B cell (primary cell): ENCODE measurements around the gene HOXA1. TPM values are rescaled to one million over a fixed set of nuclear protein-coding genes. Genes with fewer than 3 reads are reported as not detected.

Experiments
- ATAC-seq: fragments of 200-7000 bp; cut with Tn5 transposase; one replicate; pipeline ENCODE4 v1.10.0; 2021; ENCODE audit warnings: low read depth, mild to moderate bottlenecking, moderate number of reproducible peaks, moderate library complexity
- CTCF ChIA-PET: fragments of 350-600 bp; sonication (Branson Sonifier 250); formaldehyde crosslinking; loops from one replicate; lab custom pipeline; 2021; ENCODE audit warnings: antibody characterized with exemption, inconsistent platforms; lab: Charles Lee
- POLR2A ChIA-PET: fragments of 350-600 bp; sonication (Branson Sonifier 250); formaldehyde crosslinking; loops from one replicate; lab custom pipeline; 2021; ENCODE audit warnings: antibody characterized with exemption; lab: Charles Lee
- DNase-seq: peaks from one replicate; pipeline ENCODE4 v3.0.0; 2013
- H2AFZ ChIP-seq: 2 replicates; pipeline ENCODE4 v1.6.1; 2012; ENCODE audit warnings: mild to moderate bottlenecking, low read depth, low read length; ENCODE audit not compliant: insufficient read depth, poor library complexity, severe bottlenecking
- H3K27ac ChIP-seq, 2 donors: 1 replicate in 1 of 2; 2 replicates in 1 of 2; pipeline ENCODE4 v1.5.1; 2012 to 2013; ENCODE audit warnings: low read length in 2 of 2, mild to moderate bottlenecking in 2 of 2, moderate library complexity in 1 of 2
- H3K27me3 ChIP-seq, 4 experiments: fragments of 200-600 bp in 1 of 4; sonication (generic) in 1 of 4; replicated peaks in 1 of 4; 1 replicate in 2 of 4; 2 replicates in 2 of 4; pipeline versions ENCODE4 v1.6.1 to v1.7.0; 2013 to 2016; ENCODE audit warnings: low read length in 3 of 4, mild to moderate bottlenecking in 2 of 4, mixed read lengths in 1 of 4, moderate library complexity in 1 of 4; ENCODE audit not compliant: insufficient read depth in 4 of 4, control insufficient read depth in 3 of 4; ENCODE audit errors: control extremely low read depth in 1 of 4
- H3K36me3 ChIP-seq, 2 experiments: replicated peaks in 1 of 2; 1 replicate in 1 of 2; 2 replicates in 1 of 2; pipeline versions ENCODE4 v1.6.1 to v1.7.1; 2013; ENCODE audit warnings: low read length in 1 of 2; ENCODE audit not compliant: insufficient read depth in 2 of 2, control insufficient read depth in 1 of 2; ENCODE audit errors: control extremely low read depth in 1 of 2, extremely low read depth in 1 of 2
- H3K4me1 ChIP-seq, 2 donors: fragments of 200-600 bp in 1 of 2; sonication (generic) in 1 of 2; 1 replicate in 1 of 2; 2 replicates in 1 of 2; pipeline versions ENCODE4 v1.5.1 to v1.6.1; 2013 to 2017; ENCODE audit warnings: low read length in 2 of 2; ENCODE audit not compliant: control insufficient read depth in 2 of 2, insufficient read depth in 2 of 2
- H3K4me2 ChIP-seq: replicated peaks from 2 replicates; pipeline ENCODE3; 2012; ENCODE audit warnings: mild to moderate bottlenecking, low read depth, low read length; ENCODE audit not compliant: poor library complexity, severe bottlenecking
- H3K4me3 ChIP-seq, 5 experiments: fragments of 200-600 bp in 1 of 5; sonication (generic) in 1 of 5; 1 replicate in 3 of 5; 2 replicates in 2 of 5; pipeline versions ENCODE4 v1.5.1 to v1.7.0; 2011 to 2016; ENCODE audit warnings: low read length in 4 of 5, mild to moderate bottlenecking in 4 of 5, low read depth in 2 of 5, control low read depth in 1 of 5, moderate library complexity in 1 of 5; ENCODE audit not compliant: insufficient read depth in 1 of 5; ENCODE audit errors: control extremely low read depth in 1 of 5, extremely low read depth in 1 of 5
- H3K79me2 ChIP-seq: fragments of 200-600 bp; sonication (generic); one replicate; pipeline ENCODE4 v1.6.0; 2016; ENCODE audit warnings: low read length; ENCODE audit not compliant: control insufficient read depth, insufficient read depth
- H3K9ac ChIP-seq: fragments of 200-600 bp; sonication (generic); 2 replicates; pipeline ENCODE4 v1.6.1; 2017; ENCODE audit warnings: mild to moderate bottlenecking, low read length, moderate library complexity
- H3K9me3 ChIP-seq, 3 donors: one replicate each; pipeline versions ENCODE4 v1.6.1 to v1.7.1; 2013; ENCODE audit warnings: low read length in 2 of 3; ENCODE audit not compliant: control insufficient read depth in 2 of 3, insufficient read depth in 1 of 3; ENCODE audit errors: control extremely low read depth in 1 of 3
- H4K20me1 ChIP-seq: 2 replicates; pipeline ENCODE4 v1.6.0; 2012; ENCODE audit warnings: mild to moderate bottlenecking, low read length; ENCODE audit not compliant: insufficient read depth, control insufficient read depth, poor library complexity, severe bottlenecking
- H3K27ac Mint-ChIP-seq: one replicate; pipeline ENCODE4 v1.8.0; 2021; ENCODE audit warnings: mixed read lengths
- H3K27me3 Mint-ChIP-seq: one replicate; pipeline ENCODE4 v1.8.0; 2021; ENCODE audit warnings: mixed read lengths
- H3K4me1 Mint-ChIP-seq: one replicate; pipeline ENCODE4 v1.8.0; 2021; ENCODE audit warnings: mixed read lengths
- H3K4me3 Mint-ChIP-seq: one replicate; pipeline ENCODE4 v1.8.0; 2021; ENCODE audit warnings: mixed read lengths
- H3K9me3 Mint-ChIP-seq: one replicate; pipeline ENCODE4 v1.8.0; 2022; ENCODE audit warnings: mixed read lengths; ENCODE audit not compliant: insufficient read depth
- CTCF ChIP-seq: fragments of 200-600 bp; IDR thresholded peaks from one replicate; pipeline ENCODE4 v1.8.0; 2022; ENCODE audit warnings: antibody characterized with exemption, mild to moderate bottlenecking
- EZH2 ChIP-seq: IDR thresholded peaks from 2 replicates; pipeline ENCODE4 v1.6.1; 2012; ENCODE audit warnings: borderline replicate concordance, low read depth, mild to moderate bottlenecking, moderate library complexity, low read length; ENCODE audit not compliant: insufficient read depth, poor library complexity, severe bottlenecking
- WGBS: methylation state at CpG from one replicate; pipeline ENCODE4 v1.1.5; 2013; ENCODE audit warnings: missing lambda C conversion rate; ENCODE audit not compliant: insufficient coverage; 5-methylcytosine and 5-hydroxymethylcytosine counted together
- intact Hi-C: fragments of 100-400 bp; cut with micrococcal nuclease; formaldehyde crosslinking; loops from one replicate; pipeline ENCODE4 v1.10.0; 2022
- polyA plus RNA-seq: library from polyadenylated mRNA; depleted of rRNA; stranded (reverse); fragments of >200 nt; gene quantifications from 2 replicates; pipeline ENCODE4 v1.2.3, GENCODE V29; 2012
- total RNA-seq, 2 donors: library from RNA; stranded (reverse); fragments of 120-200 nt in 1 of 2; gene quantifications; 1 replicate in 1 of 2; 2 replicates in 1 of 2; pipeline versions ENCODE4 v1.2.3 to v1.2.4, GENCODE V29; 2013 to 2022

HOXA1 gene
- total and polyA plus RNA-seq, 2 donors (not counting 1 experiment from before 2014, with no cell fraction given) = 0.13 to 0.37 TPM

DNA sequence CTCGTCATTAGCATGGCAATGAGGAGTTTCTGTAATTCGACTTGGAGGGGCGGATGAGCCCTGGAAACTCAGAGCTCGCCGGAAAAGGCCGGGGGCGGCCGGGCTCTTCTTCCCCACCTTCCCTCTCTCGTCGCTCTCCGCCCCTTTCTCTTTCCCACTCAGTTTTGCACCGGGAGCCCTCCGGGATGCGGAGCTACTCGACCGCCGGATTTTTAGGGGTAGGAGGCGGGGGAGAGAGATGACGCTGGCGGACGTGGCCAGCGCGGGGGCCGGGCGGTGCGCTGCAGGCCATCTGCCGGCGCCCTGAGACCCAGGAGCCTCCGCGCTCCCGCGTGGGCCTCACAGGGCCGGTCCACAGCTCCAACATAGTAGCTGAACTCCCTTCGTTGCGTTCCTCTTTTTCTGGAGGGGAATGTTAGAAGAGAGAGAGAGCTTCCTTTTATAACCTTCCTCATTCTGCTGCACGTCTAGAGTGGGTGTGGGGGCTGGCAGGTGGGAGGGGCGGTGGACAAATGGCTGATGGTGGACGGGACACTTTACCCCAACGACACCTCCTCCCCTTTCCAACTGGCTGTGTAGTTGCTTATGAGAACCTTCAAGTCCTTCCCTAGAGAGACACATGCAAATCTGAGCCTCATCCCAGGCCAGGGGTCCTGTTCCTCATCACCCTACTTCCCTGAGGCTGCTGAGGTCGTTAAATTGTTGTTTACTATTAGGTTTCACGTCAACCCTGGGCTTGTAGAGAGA is 1.1 kb upstream of the HOXA1 start:
- peaks cover 12% of the 10 kb centered on the region for H4K20me1 ChIP-seq
- POLR2A ChIA-PET = interaction anchor here (0.6 to 0.7 kb wide), 2 partner anchors 433 to 1458 kb away, joined by 5 to 11 read pairs; no protein-coding TSS in a partner anchor
- H3K9me3 Mint-ChIP-seq = no peaks in the 10 kb centered on the region
- ATAC-seq = no peak
- peaks cover 35% of the 10 kb centered on the region for H3K4me1 Mint-ChIP-seq
- TF ChIP-seq EZH2 (no peak), CTCF (no peak)
- peak overlapping the region; percentile 91 for H3K9ac ChIP-seq
- peak overlapping the region; percentile 97 for H3K4me2 ChIP-seq
- WGBS = under 1% methylated on average over 20 of the region's 41 CpGs
- peak overlapping the region; percentile 93 for H2AFZ ChIP-seq
- intact Hi-C loops = loop anchor here (1.0 to 5.0 kb wide), 6 partner anchors 34 to 1235 kb away; partner anchors contain the start of gene SKAP2
- no peaks in the 10 kb centered on the region for H3K79me2 ChIP-seq
- H3K27ac ChIP-seq = peak overlapping the region in 1 of 2 donors; percentile 2
- H3K27me3 ChIP-seq = peaks cover 0 to 80% (median 49%) of the 10 kb centered on the region in 4 experiments
- peak overlapping the region; percentile 68 to 91 (median 79) for H3K4me3 ChIP-seq
- H3K36me3 ChIP-seq = no peaks in the 10 kb centered on the region
- CTCF ChIA-PET = interaction anchor here (0.7 to 1.0 kb wide), 4 partner anchors 54 to 416 kb away, joined by 3 to 4 read pairs (median 4); no protein-coding TSS in a partner anchor
- peak overlapping the region; percentile 88 for H3K4me3 Mint-ChIP-seq
- peak overlapping the region; percentile 68 for H3K27ac Mint-ChIP-seq
- H3K9me3 ChIP-seq = peaks cover 0 to 21% (median 0%) of the 10 kb centered on the region in 3 donors
- DNase-seq = peak; percentile 49
- peaks cover 59% of the 10 kb centered on the region for H3K27me3 Mint-ChIP-seq
- peaks cover 34 to 40% of the 10 kb centered on the region in 2 donors for H3K4me1 ChIP-seq
